Activated naive CD4-positive, alpha-beta T cell treated with anti-CD3 and anti-CD28 coated beads, Interleukin-2, amount 50 U/mL, for 24 hours (primary cell): ENCODE measurements around the gene EBI3.
"Not testable (repeated sequence)": the region's sequence is repeated elsewhere in the genome, so short reads cannot be mapped to it uniquely, and the experiment has no call there.

Experiments
- H3K27ac Mint-ChIP-seq: one replicate; pipeline ENCODE4 v1.8.0; 2021; ENCODE audit warnings: mild to moderate bottlenecking, mixed read lengths
- H3K27me3 Mint-ChIP-seq: one replicate; pipeline ENCODE4 v1.8.0; 2021; ENCODE audit warnings: mixed read lengths
- H3K36me3 Mint-ChIP-seq: one replicate; pipeline ENCODE4 v1.8.0; 2021; ENCODE audit warnings: mixed read lengths
- H3K4me1 Mint-ChIP-seq: one replicate; pipeline ENCODE4 v1.8.0; 2021; ENCODE audit warnings: mixed read lengths
- H3K4me3 Mint-ChIP-seq: one replicate; pipeline ENCODE4 v1.8.0; 2021; ENCODE audit warnings: mild to moderate bottlenecking, mixed read lengths
- H3K9me3 Mint-ChIP-seq: one replicate; pipeline ENCODE4 v1.8.0; 2021; ENCODE audit warnings: mixed read lengths

EBI3 gene

DNA sequence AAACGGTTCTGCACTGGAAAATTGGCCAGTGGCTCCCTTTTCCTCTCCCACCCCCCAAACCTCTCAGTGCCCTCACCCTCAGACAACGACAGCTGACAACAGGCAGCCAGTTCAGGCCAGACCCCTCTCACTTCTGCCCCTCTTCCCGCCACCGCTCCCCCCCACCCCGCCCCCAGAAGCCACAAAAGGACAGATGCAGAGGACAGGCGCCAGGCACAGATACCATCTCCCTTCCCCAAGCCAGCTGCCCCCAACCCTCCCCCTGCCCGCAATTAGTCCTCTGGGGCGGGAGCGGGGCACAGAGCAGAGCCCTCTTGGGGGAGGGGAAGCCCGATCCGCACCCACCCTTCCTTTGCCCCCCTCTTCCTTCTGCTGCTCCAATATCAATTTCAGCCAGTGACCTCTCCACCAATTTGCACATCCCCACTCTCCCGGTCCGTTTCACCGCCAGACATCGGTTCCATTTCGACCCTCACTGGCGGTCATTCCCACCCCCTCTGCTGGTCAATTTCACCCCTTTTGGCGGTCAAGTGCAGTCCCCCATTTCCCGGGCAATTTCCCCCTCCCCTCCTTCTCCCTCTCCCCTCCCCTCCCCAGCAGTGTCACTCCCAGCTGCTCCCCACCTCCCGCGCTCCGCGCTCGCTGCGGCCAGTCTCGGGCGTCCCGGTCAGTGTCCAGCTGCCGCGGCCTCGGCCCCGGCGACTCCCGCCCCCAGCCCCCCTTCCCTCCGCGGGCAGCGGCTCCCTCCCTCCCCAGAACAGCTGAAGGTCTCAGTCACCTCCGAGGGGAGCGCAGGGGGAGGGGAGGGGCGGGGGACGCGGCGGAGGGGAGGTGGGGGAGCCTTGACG is 49.3 kb downstream of the EBI3 start, which contains the start of gene SHD:
TSS of gene SHD (plus strand) at position 848 of the 848 bp plus-strand sequence. CDS start 798 bp downstream, outside the sequence.
- Mint-ChIP-seq H3K27me3 (peaks cover 6% of the 10 kb centered on the region), H3K9me3 (no peaks in the 10 kb centered on the region), H3K27ac (no peak within 1 kb of the TSS), H3K4me1 (peaks cover 4% of the 10 kb centered on the region), H3K4me3 (peak within 1 kb of the TSS; percentile 52), H3K36me3 (no peaks in the 10 kb centered on the region)

DNA sequence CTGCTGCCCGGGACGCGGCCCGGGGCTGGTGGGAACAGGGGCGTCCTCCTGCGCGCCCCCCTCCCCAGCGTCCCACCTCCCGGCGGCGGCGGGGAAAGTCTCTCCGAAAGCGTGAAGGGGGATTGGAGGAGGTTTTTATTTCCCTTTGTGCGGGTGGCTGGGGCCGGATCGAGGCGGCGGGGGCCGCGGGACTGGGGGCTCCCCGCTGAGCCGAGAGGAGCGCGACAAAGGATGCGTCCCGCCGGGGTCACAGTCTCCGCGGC is 49.9 kb downstream of the EBI3 start:
- H3K36me3 Mint-ChIP-seq, result no peaks in the 10 kb centered on the region
- H3K4me1 Mint-ChIP-seq, result peaks cover 4% of the 10 kb centered on the region
- H3K9me3 Mint-ChIP-seq, result no peaks in the 10 kb centered on the region
- H3K4me3 Mint-ChIP-seq, result no peak overlapping the region
- peaks cover 6% of the 10 kb centered on the region for H3K27me3 Mint-ChIP-seq
- no peak overlapping the region for H3K27ac Mint-ChIP-seq

DNA sequence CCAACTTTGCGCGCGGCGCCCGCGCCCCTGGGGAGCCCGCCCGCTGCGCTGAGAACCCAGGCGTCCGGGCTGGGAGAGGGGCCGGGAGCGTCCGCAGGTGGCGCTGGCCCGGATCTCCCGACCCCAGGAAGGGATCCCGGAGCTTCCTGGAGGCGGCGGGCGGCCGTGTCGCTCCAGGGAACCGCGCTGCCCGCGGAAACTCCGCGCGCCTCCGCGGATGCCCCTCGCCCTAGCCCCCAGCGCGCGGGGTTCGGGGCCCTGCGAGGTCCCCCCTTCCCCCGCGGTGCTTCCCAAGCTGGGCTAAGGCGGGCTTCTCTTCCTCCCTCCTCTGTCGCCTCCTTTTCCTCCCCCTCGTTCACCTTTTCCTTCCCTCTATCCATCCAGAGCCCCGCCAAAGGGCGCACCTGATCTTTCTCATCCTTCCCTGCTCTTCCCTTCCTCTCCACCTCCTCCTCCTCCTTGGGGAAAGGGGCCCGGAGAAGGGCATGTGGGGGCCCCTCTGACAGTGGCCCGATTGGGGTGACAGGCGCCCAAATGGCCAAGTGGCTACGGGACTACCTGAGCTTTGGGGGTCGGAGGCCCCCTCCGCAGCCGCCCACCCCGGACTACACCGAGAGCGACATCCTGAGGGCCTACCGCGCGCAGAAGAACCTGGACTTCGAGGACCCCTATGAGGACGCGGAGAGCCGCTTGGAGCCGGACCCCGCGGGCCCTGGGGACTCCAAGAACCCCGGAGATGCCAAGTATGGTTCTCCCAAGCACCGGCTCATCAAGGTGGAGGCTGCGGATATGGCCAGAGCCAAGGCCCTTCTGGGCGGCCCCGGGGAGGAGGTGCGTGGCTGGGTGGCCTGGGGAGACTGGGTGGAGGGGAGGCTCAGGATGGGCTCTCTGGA is 50.5 kb downstream of the EBI3 start:
- H3K36me3 Mint-ChIP-seq, result no peaks in the 10 kb centered on the region
- H3K4me1 Mint-ChIP-seq, result peaks cover 4% of the 10 kb centered on the region
- no peaks in the 10 kb centered on the region for H3K9me3 Mint-ChIP-seq
- no peak overlapping the region for H3K27ac Mint-ChIP-seq
- peaks cover 6% of the 10 kb centered on the region for H3K27me3 Mint-ChIP-seq
- H3K4me3 Mint-ChIP-seq, result peak overlapping the region; percentile 52

DNA sequence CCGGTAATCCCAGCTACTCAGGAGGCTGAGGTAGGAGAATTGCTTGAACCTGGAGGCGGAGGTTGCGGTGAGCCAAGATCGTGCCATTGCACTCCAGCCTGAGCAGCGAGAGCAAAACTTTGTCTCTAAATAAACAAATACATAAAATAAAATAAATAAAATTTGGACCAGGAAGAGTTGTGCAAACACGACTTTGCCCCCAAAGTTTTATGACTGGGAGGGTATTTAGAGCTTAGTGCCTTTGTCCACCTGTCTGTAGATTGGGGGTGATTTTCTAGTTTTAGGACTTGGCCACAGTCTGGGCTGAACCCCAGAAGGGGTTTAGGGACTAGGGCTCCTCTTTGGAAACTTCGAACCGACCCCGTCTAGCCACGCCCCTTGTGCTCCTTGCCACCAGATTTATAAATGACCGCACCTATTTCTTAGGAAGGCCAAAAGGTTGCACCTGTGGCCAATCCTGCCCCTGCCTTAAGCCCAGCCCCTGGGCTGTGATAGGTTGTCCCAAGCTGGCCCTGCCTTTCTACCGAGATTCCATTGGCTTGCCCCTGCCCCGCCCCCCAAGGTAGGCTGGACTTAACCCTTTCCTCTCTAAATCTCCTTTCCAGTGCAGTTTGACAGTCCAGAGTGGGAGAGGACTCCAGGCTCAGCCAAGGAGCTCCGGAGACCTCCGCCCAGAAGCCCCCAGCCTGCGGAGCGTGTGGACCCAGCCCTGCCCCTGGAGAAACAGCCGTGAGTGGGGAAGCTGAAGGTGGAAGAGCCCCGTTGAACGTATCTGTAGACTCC is 55.0 kb downstream of the EBI3 start:
- Mint-ChIP-seq H3K9me3 (no peaks in the 10 kb centered on the region), H3K4me1 (peaks cover 4% of the 10 kb centered on the region), H3K4me3 (no peak overlapping the region), H3K27ac (no peak overlapping the region), H3K27me3 (peaks cover 3% of the 10 kb centered on the region), H3K36me3 (no peaks in the 10 kb centered on the region)

DNA sequence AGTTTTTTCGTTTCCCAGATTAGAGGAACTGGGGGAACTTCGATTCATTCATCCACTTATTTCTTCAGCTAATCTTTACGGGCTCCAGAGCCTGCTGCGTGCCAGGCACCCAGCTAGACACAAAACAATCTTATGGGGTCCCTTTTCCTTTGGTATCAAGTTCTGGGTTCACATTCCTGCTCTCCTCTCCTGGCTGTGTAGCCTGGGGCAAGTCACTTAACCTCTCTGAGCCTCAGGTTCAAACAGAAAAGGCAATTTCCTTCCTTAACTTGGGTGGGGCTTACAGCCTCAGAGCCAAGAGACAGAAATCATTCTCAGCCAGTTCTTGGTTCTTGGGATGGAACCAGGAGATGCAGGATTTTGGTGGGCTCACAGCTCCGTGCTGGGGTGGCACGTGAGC is 55.7 kb downstream of the EBI3 start:
- no peak overlapping the region for H3K27ac Mint-ChIP-seq
- no peaks in the 10 kb centered on the region for H3K9me3 Mint-ChIP-seq
- H3K27me3 Mint-ChIP-seq, result peaks cover 1% of the 10 kb centered on the region
- no peak overlapping the region for H3K4me3 Mint-ChIP-seq
- H3K4me1 Mint-ChIP-seq, result peaks cover under 1% of the 10 kb centered on the region
- no peaks in the 10 kb centered on the region for H3K36me3 Mint-ChIP-seq

DNA sequence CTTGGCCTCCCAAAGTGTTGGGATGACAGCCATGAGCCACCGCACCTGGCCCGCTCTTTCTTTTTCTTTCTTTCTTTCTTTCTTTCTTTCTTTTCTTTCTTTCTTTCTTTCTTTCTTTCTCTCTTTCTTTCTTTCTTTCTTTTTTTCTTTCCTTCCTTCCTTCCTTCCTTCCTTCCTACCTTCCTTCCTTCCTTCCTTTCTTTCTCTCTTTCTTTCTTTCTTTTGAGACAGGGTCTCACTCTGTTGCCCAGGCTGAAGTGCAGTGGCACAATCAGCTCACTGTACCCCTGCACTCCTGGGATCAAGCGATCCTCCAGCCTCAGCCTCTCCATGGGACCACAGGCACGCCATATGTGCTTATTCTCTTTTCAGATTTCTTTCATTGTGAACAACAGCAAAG is 56.8 kb downstream of the EBI3 start:
- not testable (repeated sequence) for H3K9me3 Mint-ChIP-seq, H3K27me3 Mint-ChIP-seq, H3K27ac Mint-ChIP-seq, H3K4me1 Mint-ChIP-seq, H3K36me3 Mint-ChIP-seq, H3K4me3 Mint-ChIP-seq
